Liver (tissue), 2 donors: ENCODE data around the gene SLC9A4.

ENCODE experiments used
- REST ChIP-seq: IDR thresholded peaks from 2 replicates; pipeline ENCODE4 v1.6.1; 2016; ENCODE audit warnings: antibody characterized with exemption, mild to moderate bottlenecking
- TF ChIP-seq, protein P1 (sequence below): fragments of 150-350 bp; IDR thresholded peaks from 2 replicates; pipeline ENCODE4 v1.5.1; 2017; ENCODE audit warnings: improper control_type of control experiment, low read depth, low read length; ENCODE audit not compliant: missing input control
- donor health status: healthy.

GRCh38 chr2:102481931-102482330 lies 8.9 kb downstream of the SLC9A4 start:
- TF ChIP-seq, protein P1, sequence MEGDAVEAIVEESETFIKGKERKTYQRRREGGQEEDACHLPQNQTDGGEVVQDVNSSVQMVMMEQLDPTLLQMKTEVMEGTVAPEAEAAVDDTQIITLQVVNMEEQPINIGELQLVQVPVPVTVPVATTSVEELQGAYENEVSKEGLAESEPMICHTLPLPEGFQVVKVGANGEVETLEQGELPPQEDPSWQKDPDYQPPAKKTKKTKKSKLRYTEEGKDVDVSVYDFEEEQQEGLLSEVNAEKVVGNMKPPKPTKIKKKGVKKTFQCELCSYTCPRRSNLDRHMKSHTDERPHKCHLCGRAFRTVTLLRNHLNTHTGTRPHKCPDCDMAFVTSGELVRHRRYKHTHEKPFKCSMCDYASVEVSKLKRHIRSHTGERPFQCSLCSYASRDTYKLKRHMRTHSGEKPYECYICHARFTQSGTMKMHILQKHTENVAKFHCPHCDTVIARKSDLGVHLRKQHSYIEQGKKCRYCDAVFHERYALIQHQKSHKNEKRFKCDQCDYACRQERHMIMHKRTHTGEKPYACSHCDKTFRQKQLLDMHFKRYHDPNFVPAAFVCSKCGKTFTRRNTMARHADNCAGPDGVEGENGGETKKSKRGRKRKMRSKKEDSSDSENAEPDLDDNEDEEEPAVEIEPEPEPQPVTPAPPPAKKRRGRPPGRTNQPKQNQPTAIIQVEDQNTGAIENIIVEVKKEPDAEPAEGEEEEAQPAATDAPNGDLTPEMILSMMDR: no peak
- TF ChIP-seq REST: no peak
